GM19238 (cell line): ENCODE measurements around the gene SYNGAP1.
"Not testable (repeated sequence)": the region's sequence is repeated elsewhere in the genome, so short reads cannot be mapped to it uniquely, and the experiment has no call there.

Experiments used
- DNase-seq: peaks from one replicate; pipeline ENCODE4 v3.0.0; 2011; ENCODE audit warnings: low spot score; ENCODE audit not compliant: insufficient read length

The SYNGAP1 gene

GRCh38 chr6:33419580-33420490 is at the start of gene SYNGAP1:
TSS of gene SYNGAP1 (plus strand) at chr6:33420065. CDS start at chr6:33420265, 200 bp downstream.
- no peak for DNase-seq

DNA sequence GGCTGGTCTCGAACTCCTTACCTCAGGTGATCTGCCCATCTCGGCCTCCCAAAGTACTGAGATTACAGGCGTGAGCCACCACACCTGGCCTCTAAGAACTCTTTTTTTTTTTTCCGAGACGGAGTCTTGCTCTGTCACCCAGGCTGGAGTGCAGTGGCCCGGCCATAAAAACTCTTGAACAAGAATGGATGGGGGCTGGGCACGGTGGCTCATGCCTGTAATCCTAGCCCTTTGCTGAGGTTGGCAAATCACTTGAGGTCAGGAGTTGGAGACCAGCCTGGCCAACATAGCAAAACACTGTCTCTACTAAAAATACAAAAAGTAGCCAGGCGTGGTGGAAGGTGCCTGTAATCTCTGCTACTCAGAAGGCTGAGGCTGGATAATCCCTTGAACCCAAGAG is 48.0 kb upstream of the SYNGAP1 start:
- not testable (repeated sequence) for DNase-seq

DNA sequence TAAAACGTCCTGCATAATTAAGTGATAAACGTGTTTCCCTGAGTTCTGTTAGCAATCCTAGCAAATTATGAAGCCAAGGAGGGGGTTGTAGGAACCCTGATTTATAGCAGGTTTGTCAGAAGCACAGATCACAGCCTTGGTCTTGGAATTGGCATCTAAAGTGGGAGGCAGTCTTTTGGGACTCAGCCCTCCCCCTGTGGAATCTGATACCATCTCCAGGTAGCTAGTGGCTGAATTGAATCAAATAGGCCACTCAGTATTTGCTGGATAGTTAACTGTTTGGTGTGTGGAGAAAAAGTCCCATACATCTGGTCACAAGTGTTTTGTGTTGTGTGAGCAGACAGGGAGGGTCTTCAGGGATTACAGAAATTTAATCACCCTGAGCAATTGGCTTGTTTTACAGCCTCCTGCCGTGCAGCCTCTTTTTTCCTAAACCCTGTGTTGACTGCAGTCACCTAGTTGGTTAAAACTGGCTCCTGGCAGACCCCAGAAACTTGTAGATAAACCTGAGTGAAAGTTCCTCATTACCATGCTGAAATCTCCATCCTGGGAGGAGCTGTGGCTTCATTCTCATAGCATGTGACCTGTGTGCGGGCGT is 47.2 kb upstream of the SYNGAP1 start:
- no peak for DNase-seq

GRCh38 chr6:33373960-33374910 is 45.6 kb upstream of the SYNGAP1 start:
- no peak for DNase-seq

DNA sequence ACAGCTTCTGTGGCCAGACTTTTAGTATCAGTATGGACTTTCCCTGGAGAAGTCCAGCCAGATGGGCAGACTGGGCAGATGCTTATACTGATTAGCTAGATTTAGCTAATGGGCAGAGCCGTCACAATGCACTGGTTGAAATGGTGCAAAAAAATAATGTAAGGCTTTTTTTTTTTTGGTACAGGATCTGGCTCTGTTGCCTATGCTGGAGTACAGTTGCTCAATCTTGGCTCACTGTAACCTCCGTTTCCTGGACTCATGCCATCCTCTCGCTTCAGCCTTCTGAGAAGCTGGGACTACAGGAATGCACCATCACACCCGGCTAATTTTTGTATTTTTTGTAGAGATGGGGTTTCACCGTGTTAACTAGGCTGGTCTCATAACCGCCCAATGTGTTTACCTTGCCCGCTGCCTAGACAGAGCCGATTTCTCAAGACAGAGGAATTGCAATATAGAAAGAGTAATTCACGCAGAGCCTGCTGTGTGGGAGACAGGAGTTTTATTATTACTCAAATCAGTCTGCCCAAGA is 44.7 kb upstream of the SYNGAP1 start:
- no peak for DNase-seq

- no peak for DNase-seq
Observed at GRCh38 chr6:33377171-33377570, 42.7 kb upstream of the SYNGAP1 start.

- DNase-seq = not testable (repeated sequence)
Observed at GRCh38 chr6:33379184-33379583, 40.7 kb upstream of the SYNGAP1 start.

GRCh38 chr6:33380272-33380981 is 39.4 kb upstream of the SYNGAP1 start:
- DNase-seq = no peak

DNA sequence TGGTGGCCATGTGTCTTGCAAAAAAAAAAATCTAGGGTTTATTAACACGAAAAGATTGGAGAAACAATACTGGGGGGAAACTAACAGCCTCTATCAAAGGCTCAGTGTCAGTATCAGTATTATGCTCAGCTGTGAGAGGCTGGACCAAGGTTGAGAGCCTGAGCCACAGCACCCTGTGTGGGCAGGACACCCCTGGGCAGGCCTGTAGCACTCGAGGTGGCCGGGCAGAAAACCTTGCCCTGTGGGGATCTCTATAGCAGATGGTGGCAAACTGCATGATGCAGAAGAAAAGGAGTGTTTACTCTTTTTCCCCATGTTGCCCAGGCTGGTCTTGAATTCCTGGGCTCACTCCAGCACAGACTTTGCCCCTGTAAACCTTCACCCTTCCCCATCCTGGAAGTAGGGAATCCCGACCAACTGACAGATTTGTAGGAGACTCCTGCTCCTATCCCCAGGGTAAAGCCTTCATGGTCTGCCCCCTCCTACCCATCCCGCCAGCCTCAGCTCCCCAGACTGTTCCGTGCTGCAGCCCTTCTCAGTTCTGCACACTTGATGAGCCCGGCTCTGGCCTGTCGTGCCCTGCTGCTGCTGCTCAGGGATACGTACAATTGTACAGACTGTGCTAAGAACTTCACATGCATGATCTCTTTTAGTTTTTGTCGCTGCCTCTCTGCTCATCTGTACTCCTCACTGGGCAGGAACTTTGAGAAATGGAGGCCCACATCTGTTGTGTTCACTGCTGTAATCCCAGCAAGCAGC is 36.3 kb upstream of the SYNGAP1 start:
- DNase-seq = no peak

DNA sequence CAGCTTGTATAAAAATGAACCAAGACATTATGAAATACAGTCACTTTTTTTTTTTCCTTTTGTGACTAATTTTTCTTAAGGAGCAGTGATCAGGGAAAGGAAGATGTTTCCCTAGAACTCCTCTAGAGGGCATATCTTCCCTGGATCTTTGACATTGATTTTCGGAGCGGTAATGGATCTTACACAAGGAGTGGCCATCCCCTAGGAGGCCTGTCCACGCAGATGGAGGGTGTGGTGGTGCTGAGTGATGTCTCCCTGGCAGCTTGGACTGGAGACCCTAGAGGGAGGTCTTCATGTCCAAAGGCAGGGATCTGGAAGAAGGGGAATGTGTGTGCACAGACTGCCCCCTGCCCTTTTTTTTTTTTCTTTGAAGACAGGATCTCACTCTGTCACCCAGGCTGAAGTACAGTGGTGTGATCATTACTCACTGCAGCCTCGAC is 35.3 kb upstream of the SYNGAP1 start:
- no peak for DNase-seq

GRCh38 chr6:33390173-33390572 is 29.7 kb upstream of the SYNGAP1 start:
- no peak for DNase-seq

DNA sequence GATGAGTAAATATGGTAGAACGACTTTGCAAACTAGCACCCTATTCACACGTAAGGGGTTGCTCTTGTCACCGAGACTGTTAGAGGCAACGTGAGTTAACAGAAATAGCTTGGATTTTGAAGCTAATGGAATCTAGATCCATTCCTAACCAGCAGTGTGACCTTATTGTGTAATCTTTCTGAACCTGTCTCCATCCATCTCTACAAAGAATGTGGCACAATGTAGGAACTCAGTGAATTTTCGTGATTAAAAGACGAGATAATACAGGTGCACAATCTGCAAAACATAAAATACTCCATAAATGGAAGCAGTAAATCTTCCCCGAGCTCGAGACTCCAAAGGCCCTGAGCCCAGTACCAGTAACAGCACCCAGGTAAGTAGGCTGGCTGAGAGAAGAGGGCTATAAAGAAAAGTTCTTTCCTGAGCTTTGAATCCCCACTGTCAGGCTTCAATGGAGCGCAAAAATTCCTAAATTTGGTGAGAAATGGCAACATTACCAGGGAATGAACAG is 29.0 kb upstream of the SYNGAP1 start:
- no peak for DNase-seq

- peak; percentile 93 for DNase-seq
Observed at GRCh38 chr6:33391278-33391921, 28.5 kb upstream of the SYNGAP1 start, which contains the start of gene KIFC1. TSS of gene KIFC1 (plus strand) at chr6:33391823. CDS start at chr6:33391986, 163 bp downstream.

GRCh38 chr6:33391922-33392594 is 27.8 kb upstream of the SYNGAP1 start:
- peak; percentile 15 for DNase-seq

DNA sequence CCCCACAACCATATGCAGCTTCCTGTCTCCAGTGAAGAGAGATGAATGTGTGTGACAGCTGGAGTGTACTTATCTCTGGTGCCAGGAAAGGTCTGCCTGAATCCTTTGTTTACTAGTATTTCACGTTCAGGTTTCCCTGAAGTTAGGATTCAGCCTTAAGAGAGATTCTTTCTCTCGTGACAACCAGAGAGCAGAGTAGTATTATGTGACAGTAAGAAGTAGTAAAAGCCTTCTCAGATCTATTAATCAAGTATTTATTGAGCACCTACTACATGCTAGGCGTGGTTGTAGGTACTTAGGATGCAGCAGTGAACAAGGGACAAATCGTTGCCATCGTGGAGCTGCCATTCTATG is 27.3 kb upstream of the SYNGAP1 start:
- DNase-seq = no peak

GRCh38 chr6:33392979-33393378 is 26.9 kb upstream of the SYNGAP1 start:
- no peak for DNase-seq

- no peak for DNase-seq
Observed at GRCh38 chr6:33397541-33397940, 22.3 kb upstream of the SYNGAP1 start.

DNA sequence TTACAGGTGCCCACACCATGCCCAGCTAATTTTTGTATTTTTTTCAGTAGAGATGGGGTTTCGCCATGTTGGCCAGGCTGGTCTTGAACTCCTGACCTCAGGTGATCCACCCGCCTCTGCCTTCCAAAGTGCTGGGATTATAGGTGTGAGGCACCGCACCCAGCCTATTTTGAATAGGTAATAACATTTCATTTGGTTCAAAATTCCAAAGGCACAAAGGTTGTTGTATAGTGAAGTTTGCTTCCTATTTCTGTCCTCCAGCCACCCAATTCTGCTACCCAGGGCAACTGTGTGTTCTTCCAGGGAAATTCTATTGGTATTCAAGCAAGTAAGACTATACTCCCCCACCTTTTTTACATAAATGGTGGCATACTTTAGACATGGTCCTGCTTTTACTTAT is 21.3 kb upstream of the SYNGAP1 start:
- DNase-seq = not testable (repeated sequence)

- DNase-seq = not testable (repeated sequence)
Observed at GRCh38 chr6:33399881-33400280, 20.0 kb upstream of the SYNGAP1 start.
